AG04450 (cell line): ENCODE measurements around the gene PLXNA2. TPM values are rescaled to one million over a fixed set of nuclear protein-coding genes. Genes with fewer than 3 reads are reported as not detected.

ENCODE experiments used
- CTCF ChIA-PET: fragments of 300-600, 350-600 bp; formaldehyde crosslinking; extraction: SDS; loops from one replicate; lab custom pipeline; 2022; ENCODE audit warnings: antibody characterized with exemption, inconsistent platforms; lab: Charles Lee
- POLR2A ChIA-PET: fragments of 350-600 bp; formaldehyde crosslinking; extraction: SDS; loops from one replicate; lab custom pipeline; 2021; ENCODE audit warnings: antibody characterized with exemption, inconsistent platforms; lab: Yijun Ruan, JAX
- DNase-seq: peaks from one replicate; pipeline ENCODE4 v3.0.0-alpha.2; 2011; ENCODE audit warnings: low read depth, low spot score
- H3K27ac ChIP-seq: one replicate; pipeline ENCODE4 v1.5.1; 2012; ENCODE audit warnings: low read depth, low read length, control low read depth
- H3K27me3 ChIP-seq: one replicate; pipeline ENCODE4 v1.6.0; 2012; ENCODE audit warnings: low read length; ENCODE audit not compliant: control insufficient read depth, insufficient read depth
- H3K4me3 ChIP-seq: 2 replicates; pipeline ENCODE4 v1.5.1; 2011; ENCODE audit warnings: mild to moderate bottlenecking, low read depth, low read length, control low read depth
- H3K9me3 ChIP-seq: 2 replicates; pipeline ENCODE4 v1.5.1; 2012; ENCODE audit warnings: low read length; ENCODE audit not compliant: control insufficient read depth, insufficient read depth
- polyA plus RNA-seq: library from polyadenylated mRNA; depleted of rRNA; stranded (reverse); fragments of >200 nt; gene quantifications from 2 replicates; pipeline ENCODE4 v1.2.3, GENCODE V29; 2011
- TF ChIP-seq, protein P1 (sequence below): IDR thresholded peaks from 2 replicates; pipeline ENCODE4 v1.5.1; 2011; ENCODE audit warnings: low read depth, low read length, control low read depth, inconsistent platforms

Gene PLXNA2
- polyA plus RNA-seq, 1 experiment: 0.10 TPM

DNA sequence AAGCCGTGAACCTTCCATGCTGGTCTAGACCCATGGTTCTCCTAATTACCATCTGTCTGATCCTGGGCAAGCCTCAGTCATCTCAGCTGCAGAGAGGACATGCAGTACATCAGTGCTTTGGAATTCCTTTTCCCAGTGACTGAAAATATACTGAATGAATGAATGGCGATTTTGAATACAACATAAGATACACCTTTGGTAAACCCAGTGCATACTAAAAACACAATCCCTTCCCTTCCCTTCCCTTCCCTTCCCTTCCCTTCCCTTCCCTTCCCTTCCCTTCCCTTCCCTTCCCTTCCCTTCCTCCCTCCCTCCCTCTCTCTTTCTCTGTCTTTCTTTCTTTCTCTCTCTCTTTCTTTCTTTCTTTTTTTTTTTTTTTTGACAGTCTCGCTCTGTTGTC is 21.3 kb upstream of the PLXNA2 start:
- POLR2A ChIA-PET: no interaction called here
- no peaks in the 10 kb centered on the region for H3K9me3 ChIP-seq
- no peak for DNase-seq
- CTCF ChIA-PET: no interaction called here
- peaks cover 14% of the 10 kb centered on the region for H3K27me3 ChIP-seq
- TF ChIP-seq, protein P1, sequence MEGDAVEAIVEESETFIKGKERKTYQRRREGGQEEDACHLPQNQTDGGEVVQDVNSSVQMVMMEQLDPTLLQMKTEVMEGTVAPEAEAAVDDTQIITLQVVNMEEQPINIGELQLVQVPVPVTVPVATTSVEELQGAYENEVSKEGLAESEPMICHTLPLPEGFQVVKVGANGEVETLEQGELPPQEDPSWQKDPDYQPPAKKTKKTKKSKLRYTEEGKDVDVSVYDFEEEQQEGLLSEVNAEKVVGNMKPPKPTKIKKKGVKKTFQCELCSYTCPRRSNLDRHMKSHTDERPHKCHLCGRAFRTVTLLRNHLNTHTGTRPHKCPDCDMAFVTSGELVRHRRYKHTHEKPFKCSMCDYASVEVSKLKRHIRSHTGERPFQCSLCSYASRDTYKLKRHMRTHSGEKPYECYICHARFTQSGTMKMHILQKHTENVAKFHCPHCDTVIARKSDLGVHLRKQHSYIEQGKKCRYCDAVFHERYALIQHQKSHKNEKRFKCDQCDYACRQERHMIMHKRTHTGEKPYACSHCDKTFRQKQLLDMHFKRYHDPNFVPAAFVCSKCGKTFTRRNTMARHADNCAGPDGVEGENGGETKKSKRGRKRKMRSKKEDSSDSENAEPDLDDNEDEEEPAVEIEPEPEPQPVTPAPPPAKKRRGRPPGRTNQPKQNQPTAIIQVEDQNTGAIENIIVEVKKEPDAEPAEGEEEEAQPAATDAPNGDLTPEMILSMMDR: no peak
- no peak overlapping the region for H3K27ac ChIP-seq
- H3K4me3 ChIP-seq: no peak overlapping the region

DNA sequence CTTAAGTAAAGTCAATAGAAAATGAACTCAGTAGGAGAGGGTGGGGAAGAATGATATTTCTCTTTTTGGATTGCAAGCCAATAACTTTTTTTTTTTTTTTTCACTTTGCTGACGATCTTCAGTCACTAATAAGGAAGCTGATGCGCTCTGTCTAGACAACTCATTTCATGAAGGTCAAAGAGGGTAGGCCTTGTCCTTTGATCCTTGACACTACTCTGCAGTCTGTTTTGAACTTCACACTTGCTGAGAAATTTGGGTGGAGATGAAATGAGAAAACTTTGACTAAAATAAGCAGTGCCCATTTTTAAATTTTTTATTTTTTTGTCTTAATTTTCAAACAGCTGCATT is 20.9 kb upstream of the PLXNA2 start:
- TF ChIP-seq, protein P1: no peak
- no peak overlapping the region for H3K4me3 ChIP-seq
- peaks cover 14% of the 10 kb centered on the region for H3K27me3 ChIP-seq
- ChIA-PET POLR2A (no interaction called here), CTCF (no interaction called here)
- H3K9me3 ChIP-seq: 0 out of 2 replicates have a peak, but pooled peaks cover under 1% of the 10 kb centered on the region
- DNase-seq: no peak
- no peak overlapping the region for H3K27ac ChIP-seq

- TF ChIP-seq, protein P1: no peak
- CTCF ChIA-PET: no interaction called here
- Histone ChIP-seq H3K27me3 (peaks cover 14% of the 10 kb centered on the region), H3K27ac (no peak overlapping the region), H3K4me3 (no peak overlapping the region), H3K9me3 (0 out of 2 replicates have a peak, but pooled peaks cover 3% of the 10 kb centered on the region)
- no peak for DNase-seq
- POLR2A ChIA-PET: no interaction called here
Observed at GRCh38 chr1:208264469-208265121, 20.4 kb upstream of the PLXNA2 start.

- Histone ChIP-seq H3K9me3 (0 out of 2 replicates have a peak, but pooled peaks cover 3% of the 10 kb centered on the region), H3K27me3 (peaks cover 11% of the 10 kb centered on the region), H3K27ac (no peak overlapping the region), H3K4me3 (no peak overlapping the region)
- ChIA-PET POLR2A (no interaction called here), CTCF (no interaction called here)
- no peak for DNase-seq
- TF ChIP-seq, protein P1: no peak
Observed at GRCh38 chr1:208261874-208262273, 17.7 kb upstream of the PLXNA2 start.

- TF ChIP-seq, protein P1: no peak
- CTCF ChIA-PET: no interaction called here
- Histone ChIP-seq H3K27me3 (peaks cover 15% of the 10 kb centered on the region), H3K27ac (no peak overlapping the region), H3K9me3 (0 out of 2 replicates have a peak, but pooled peaks cover 3% of the 10 kb centered on the region), H3K4me3 (no peak overlapping the region)
- DNase-seq: no peak
- POLR2A ChIA-PET: no interaction called here
Observed at GRCh38 chr1:208258277-208258676, 14.1 kb upstream of the PLXNA2 start.
